H1 (cell line): ENCODE measurements around the gene FXYD5. TPM values are rescaled to one million over a fixed set of nuclear protein-coding genes. Genes with fewer than 3 reads are reported as not detected.

Experiments
- CTCF ChIA-PET: fragments of 300-600 bp; sonication (Branson Sonifier 250); formaldehyde crosslinking; loops from one replicate; lab custom pipeline; 2021; ENCODE audit not compliant: partially characterized antibody; lab: Charles Lee
- POLR2A ChIA-PET: fragments of 300-600 bp; sonication (Branson Sonifier 250); formaldehyde crosslinking; loops from one replicate; lab custom pipeline; 2021; ENCODE audit warnings: inconsistent platforms; ENCODE audit not compliant: partially characterized antibody; lab: Charles Lee
- DNase-seq, 2 experiments: peaks; one replicate each; pipeline versions ENCODE4 v3.0.0 to v3.0.0-alpha.2; 2010 to 2022; ENCODE audit warnings: low spot score in 2 of 2, low read depth in 1 of 2, mixed read lengths in 1 of 2
- FAIRE-seq: peaks from 2 replicates; lab custom pipeline; 2011; peaks lifted over from hg19 to GRCh38; lab: Jason Lieb, UNC
- H2AFZ ChIP-seq: 2 replicates; pipeline ENCODE4 v1.8.1; 2012; ENCODE audit warnings: low read length, inconsistent platforms
- H2AK5ac ChIP-seq: 2 replicates; pipeline ENCODE4 v1.6.1; 2013; ENCODE audit warnings: low read depth, low read length
- H2BK120ac ChIP-seq: replicated peaks from 2 replicates; pipeline ENCODE3; 2013; ENCODE audit warnings: low read depth, low read length, inconsistent platforms
- H2BK12ac ChIP-seq: 2 replicates; pipeline ENCODE4 v1.6.1; 2013; ENCODE audit warnings: low read depth, low read length
- H2BK15ac ChIP-seq: 2 replicates; pipeline ENCODE4 v1.6.1; 2013; ENCODE audit warnings: low read length
- H2BK20ac ChIP-seq: 2 replicates; pipeline ENCODE4 v1.6.1; 2013; ENCODE audit warnings: low read length
- H2BK5ac ChIP-seq: 2 replicates; pipeline ENCODE4 v1.6.1; 2013; ENCODE audit warnings: low read depth, low read length
- H3K14ac ChIP-seq: 2 replicates; pipeline ENCODE4 v1.6.1; 2013; ENCODE audit warnings: inconsistent platforms; ENCODE audit not compliant: insufficient read length
- H3K18ac ChIP-seq: 2 replicates; pipeline ENCODE4 v1.6.1; 2013; ENCODE audit warnings: low read length; ENCODE audit errors: extremely low read depth
- H3K23ac ChIP-seq: 2 replicates; pipeline ENCODE4 v1.6.1; 2013; ENCODE audit warnings: inconsistent platforms; ENCODE audit not compliant: insufficient read length
- H3K23me2 ChIP-seq: 2 replicates; pipeline ENCODE4 v1.6.1; 2013; ENCODE audit warnings: low read depth, low read length
- H3K27ac ChIP-seq: 2 replicates; pipeline ENCODE4 v1.6.1; 2011; ENCODE audit warnings: low read depth, low read length, inconsistent platforms
- H3K27me3 ChIP-seq, 4 experiments: replicated peaks in 1 of 4; 1 replicate in 1 of 4; 2 replicates in 3 of 4; pipeline versions ENCODE4 v1.6.1 to v1.8.1; 2011 to 2013; ENCODE audit warnings: low read length in 3 of 4, mild to moderate bottlenecking in 3 of 4, inconsistent platforms in 2 of 4, mixed read lengths in 2 of 4, moderate library complexity in 1 of 4; ENCODE audit not compliant: control insufficient read depth in 3 of 4, insufficient read depth in 3 of 4; ENCODE audit errors: extremely low read depth in 1 of 4
- H3K36me3 ChIP-seq, 4 experiments: 2 replicates each; pipeline versions ENCODE4 v1.6.1 to v1.8.1; 2011 to 2013; ENCODE audit warnings: mild to moderate bottlenecking in 4 of 4, low read length in 3 of 4, moderate library complexity in 2 of 4, control low read depth in 1 of 4, inconsistent platforms in 1 of 4; ENCODE audit not compliant: insufficient read depth in 4 of 4, control insufficient read depth in 2 of 4
- H3K4ac ChIP-seq: replicated peaks from 2 replicates; pipeline ENCODE3; 2013; ENCODE audit warnings: low read length, low read depth, mixed read lengths, inconsistent platforms; ENCODE audit not compliant: insufficient read length
- H3K4me1 ChIP-seq, 4 experiments: replicated peaks in 1 of 4; 1 replicate in 1 of 4; 2 replicates in 3 of 4; pipeline versions ENCODE4 v1.6.1 to v1.8.1; 2011 to 2013; ENCODE audit warnings: low read length in 3 of 4, inconsistent platforms in 2 of 4, mixed read lengths in 1 of 4; ENCODE audit not compliant: insufficient read depth in 4 of 4, control insufficient read depth in 3 of 4
- H3K4me2 ChIP-seq, 2 experiments: 2 replicates each; pipeline versions ENCODE4 v1.6.1 to v1.8.1; 2011 to 2013; ENCODE audit warnings: low read depth in 2 of 2, low read length in 2 of 2, control low read depth in 1 of 2, inconsistent platforms in 1 of 2, mild to moderate bottlenecking in 1 of 2; ENCODE audit not compliant: insufficient read depth in 1 of 2
- H3K4me3 ChIP-seq, 4 experiments: fragments of 200-600, 300-600 bp in 1 of 4; sonication (generic), shearing (Covaris generic), sonication (Bioruptor Twin) in 1 of 4; 2 replicates each; pipeline versions ENCODE4 v1.5.1 to v1.8.1; 2011 to 2016; ENCODE audit warnings: low read length in 4 of 4, low read depth in 3 of 4, control low read depth in 2 of 4, inconsistent platforms in 2 of 4, mild to moderate bottlenecking in 2 of 4, mixed read lengths in 1 of 4, moderate library complexity in 1 of 4; ENCODE audit not compliant: insufficient read depth in 2 of 4; ENCODE audit errors: extremely low read depth in 1 of 4
- H3K56ac ChIP-seq: replicated peaks from 2 replicates; pipeline ENCODE3; 2013; ENCODE audit warnings: low read depth, mild to moderate bottlenecking, mixed read lengths, low read length, inconsistent platforms; ENCODE audit not compliant: insufficient read length
- H3K79me1 ChIP-seq: 2 replicates; pipeline ENCODE4 v1.6.1; 2013; ENCODE audit warnings: low read depth, low read length, control low read depth
- H3K79me2 ChIP-seq, 2 experiments: 2 replicates each; pipeline versions ENCODE4 v1.6.1 to v1.8.1; 2012 to 2013; ENCODE audit warnings: low read length in 2 of 2, mild to moderate bottlenecking in 2 of 2, inconsistent platforms in 1 of 2; ENCODE audit not compliant: insufficient read depth in 2 of 2, control insufficient read depth in 1 of 2
- H3K9ac ChIP-seq, 4 experiments: replicated peaks in 1 of 4; 1 replicate in 1 of 4; 2 replicates in 3 of 4; pipeline versions ENCODE4 v1.6.1 to v1.8.1; 2011 to 2013; ENCODE audit warnings: low read depth in 3 of 4, low read length in 3 of 4, control low read depth in 2 of 4, mild to moderate bottlenecking in 2 of 4, moderate library complexity in 2 of 4, inconsistent platforms in 1 of 4; ENCODE audit errors: extremely low read depth in 1 of 4
- H3K9me3 ChIP-seq, 2 experiments: 2 replicates each; pipeline versions ENCODE4 v1.6.1 to v1.8.1; 2012 to 2013; ENCODE audit warnings: mild to moderate bottlenecking in 2 of 2, moderate library complexity in 2 of 2, control low read depth in 1 of 2, inconsistent platforms in 1 of 2, low read depth in 1 of 2, low read length in 1 of 2, mixed read lengths in 1 of 2; ENCODE audit not compliant: insufficient read depth in 2 of 2
- H4K20me1 ChIP-seq, 2 experiments: replicated peaks in 1 of 2; 2 replicates each; pipeline versions ENCODE3 to v1.8.1; 2011 to 2013; ENCODE audit warnings: inconsistent platforms in 2 of 2, low read length in 2 of 2, mild to moderate bottlenecking in 1 of 2; ENCODE audit not compliant: insufficient read depth in 2 of 2, control insufficient read depth in 1 of 2
- H4K5ac ChIP-seq: 2 replicates; pipeline ENCODE4 v1.6.1; 2013; ENCODE audit warnings: low read length, low read depth, mixed read lengths, inconsistent platforms; ENCODE audit not compliant: insufficient read length
- H4K8ac ChIP-seq: 2 replicates; pipeline ENCODE4 v1.8.0; 2013; ENCODE audit warnings: mild to moderate bottlenecking, moderate library complexity, low read length, inconsistent platforms; ENCODE audit not compliant: insufficient read depth; ENCODE audit errors: extremely low read depth
- H4K91ac ChIP-seq: replicated peaks from 2 replicates; pipeline ENCODE3; 2013; ENCODE audit warnings: low read length, mixed read lengths, inconsistent platforms; ENCODE audit not compliant: insufficient read length
- CEBPB ChIP-seq: IDR thresholded peaks from 2 replicates; pipeline ENCODE4 v1.6.1; 2012; ENCODE audit warnings: low read depth, low read length
- POLR2A ChIP-seq, 2 experiments: IDR thresholded peaks; 1 replicate in 1 of 2; 2 replicates in 1 of 2; pipeline ENCODE4 v1.6.1; 2011; ENCODE audit warnings: low read depth in 2 of 2, low read length in 2 of 2, mild to moderate bottlenecking in 2 of 2; ENCODE audit errors: control extremely low read depth in 1 of 2
- SIRT6 ChIP-seq: IDR thresholded peaks from one replicate; pipeline ENCODE4 v1.7.1; 2012; ENCODE audit warnings: low read length, inconsistent platforms
- SP1 ChIP-seq: IDR thresholded peaks from 2 replicates; pipeline ENCODE4 v1.6.1; 2011; ENCODE audit warnings: low read depth, low read length
- SUZ12 ChIP-seq: fragments of 200-600 bp; sonication (generic); IDR thresholded peaks from 2 replicates; pipeline ENCODE4 v1.6.1; 2012; ENCODE audit warnings: mild to moderate bottlenecking, inconsistent platforms, low read length, moderate library complexity, mixed read lengths
- WGBS, 2 experiments: shearing (Covaris generic) in 1 of 2; methylation state at CpG; one replicate each; pipeline versions ENCODE4 v1.1.6 to v1.1.7; 2013 to 2015; ENCODE audit warnings: low lambda C conversion rate in 2 of 2, mixed read lengths in 2 of 2, inconsistent platforms in 1 of 2, low coverage in 1 of 2, missing lambda C conversion rate in 1 of 2; ENCODE audit not compliant: insufficient replicate concordance in 2 of 2, insufficient coverage in 1 of 2, insufficient read length in 1 of 2; ENCODE audit errors: extremely low coverage in 1 of 2, missing lambda C conversion rate in 1 of 2; 5-methylcytosine and 5-hydroxymethylcytosine counted together
- polyA plus RNA-seq, 7 experiments: library from polyadenylated mRNA; depleted of rRNA in 3 of 7; stranded (reverse) in 5 of 7; unstranded in 2 of 7; fragments of >200 nt in 5 of 7; fragments of 200-250 nt in 2 of 7; gene quantifications; 1 replicate in 5 of 7; 2 replicates in 1 of 7; 4 replicates in 1 of 7; pipeline versions ENCODE4 v1.2.1 to v1.2.3, GENCODE V29; 2011 to 2013; ENCODE audit warnings: missing spikeins in 2 of 7, mixed read lengths in 2 of 7
- total RNA-seq: library from RNA; stranded (reverse); fragmentation: NEBNext Ultra II Directional; extraction: Animal tissue kit (Norgen Biotek cat#: 25700); gene quantifications from 2 replicates; pipeline ENCODE4 v1.2.1, GENCODE V29; 2021

Gene FXYD5
- total and polyA plus RNA-seq, 2 of the 8 experiments (the other 6 are each of a cell fraction or from before 2014, with no cell fraction given), result 99.0 to 191 TPM

DNA sequence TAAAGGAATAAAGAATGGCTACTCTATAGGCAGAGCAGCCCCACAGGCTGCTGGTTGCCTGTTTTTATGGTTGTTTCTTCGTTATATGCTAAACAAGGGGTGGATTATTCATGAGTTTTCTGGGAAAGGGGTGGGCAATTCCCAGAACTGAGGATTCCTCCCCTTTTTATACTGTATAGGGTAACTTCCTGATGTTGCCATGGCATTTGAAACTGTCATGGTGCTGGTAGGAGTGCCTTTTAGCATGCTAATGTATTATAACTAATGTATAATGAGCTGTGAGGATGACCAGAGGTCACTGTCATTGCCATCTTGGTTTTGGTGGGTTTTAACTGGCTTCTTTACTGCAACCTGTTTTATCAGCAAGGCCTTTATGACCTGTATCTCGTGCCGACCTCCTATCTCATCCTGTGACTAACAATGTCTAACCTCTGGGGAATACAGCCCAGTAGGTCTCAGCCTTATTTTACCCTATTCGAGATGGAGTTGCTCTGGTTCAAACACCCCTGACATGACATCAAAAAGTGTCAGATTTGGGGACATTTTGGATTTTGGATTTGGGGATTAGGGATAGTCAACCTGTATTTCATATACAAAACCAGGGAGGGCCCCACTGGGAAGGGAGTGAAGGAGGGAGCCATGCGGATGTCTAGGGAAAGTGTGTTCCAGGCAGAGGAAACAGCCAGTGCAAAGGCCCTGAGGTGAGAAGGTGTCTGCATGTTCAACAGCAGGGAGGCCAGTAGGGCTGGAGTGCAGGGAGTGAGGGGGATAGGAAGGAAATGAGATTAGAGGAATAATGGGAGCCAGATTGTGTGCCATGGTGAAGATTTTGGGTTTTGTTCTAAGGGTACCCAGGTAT, 10.9 kb downstream of the FXYD5 start:
- Histone ChIP-seq H3K23me2 (no peaks in the 10 kb centered on the region), H2BK5ac (no peak overlapping the region), H3K4me3 (no peak overlapping the region), H3K18ac (no peak overlapping the region), H4K5ac (no peak overlapping the region), H3K36me3 (peaks cover 8 to 62% (median 37%) of the 10 kb centered on the region in 4 experiments; a peak in 7 of 8 replicates), H2BK12ac (no peak overlapping the region), H3K14ac (no peak overlapping the region), H2AK5ac (no peak overlapping the region), H2BK120ac (no peak overlapping the region), H2BK20ac (no peak overlapping the region), H3K56ac (no peak overlapping the region), H3K9ac (no peak overlapping the region), H4K8ac (no peak overlapping the region), H3K27ac (no peak overlapping the region), H2BK15ac (no peak overlapping the region), H3K23ac (no peak overlapping the region), H3K27me3 (no peaks in the 10 kb centered on the region), H3K9me3 (0 out of 4 replicates have a peak, but pooled peaks cover 0 to 2% of the 10 kb centered on the region in 2 experiments), H3K4ac (no peak overlapping the region), H4K91ac (no peak overlapping the region), H4K20me1 (peaks cover 0 to 3% of the 10 kb centered on the region in 2 experiments), H3K79me2 (no peaks in the 10 kb centered on the region), H3K4me2 (no peak overlapping the region), H3K4me1 (no peaks in the 10 kb centered on the region), H3K79me1 (no peaks in the 10 kb centered on the region; the same call in 1 of the 2 replicates), H2AFZ (no peak overlapping the region)
- TF ChIP-seq SP1, result no peak
- TF ChIP-seq SUZ12, result no peak
- no peak for TF ChIP-seq POLR2A (IDR thresholded peaks at IDR 0.05; ENCODE audit: control extremely low read depth in 1 of 2, low read depth in 2 of 2, low read length in 2 of 2)
- TF ChIP-seq CEBPB, result no peak
- TF ChIP-seq SIRT6, result no peak
- ChIA-PET POLR2A (interaction anchor here (1.5 kb wide), 1 partner anchor 8 kb away, joined by 3 read pairs; no protein-coding TSS in a partner anchor), CTCF (interaction anchor here (1.6 kb wide), 1 partner anchor 39 kb away, joined by 3 read pairs; no protein-coding TSS in a partner anchor)
- FAIRE-seq (no peak), DNase-seq (no peak)
- 66% methylated on average over 5 of the region's 5 CpGs; no CpG with 5 or more reads in 1 of the 2 experiments for WGBS, 2 experiments
